ENCODE data around the gene CFAP57. TPM values are rescaled to one million over a fixed set of nuclear protein-coding genes. Genes with fewer than 3 reads are reported as not detected.

The CFAP57 gene
- not detected for total RNA-seq

- TF ChIP-seq POLR2A (IDR thresholded peaks at IDR 0.05) (no peak), POLR2AphosphoS5 (IDR thresholded peaks at IDR 0.05; ENCODE audit: insufficient read depth in 1 of 2, low read depth in 1 of 2) (peak in 1 of 2 donors; percentile 73)
- intact Hi-C loops (cut with DNase I): no loop called here
- Histone ChIP-seq H3K27ac (no peak within 1 kb of the TSS), H3K9me3 (no peaks in the 10 kb centered on the region), H3K4me1 (peaks cover 23% of the 10 kb centered on the region), H3K36me3 (peaks cover 0 to 27% of the 10 kb centered on the region in 2 donors), H3K27me3 (no peaks in the 10 kb centered on the region), H3K4me3 (peak within 1 kb of the TSS; percentile 95 to 96)
- DNase-seq (ENCODE audit: extremely low spot score in 2 of 2): peak in 1 of 2 donors; percentile 95
Observed at GRCh38 chr1:43171876-43172526, at the start of gene CFAP57, which contains the start of gene EBNA1BP2. CFAP57 (plus strand) TSS chr1:43172330; CDS start chr1:43172754, 424 bp downstream. EBNA1BP2 (minus strand) TSS chr1:43172290; CDS start chr1:43172118, 172 bp downstream.

- H3K4me3 ChIP-seq: no peak overlapping the region
- no peaks in the 10 kb centered on the region for H3K36me3 ChIP-seq
- H3K27ac ChIP-seq: no peak overlapping the region
- H3K27me3 ChIP-seq: no peaks in the 10 kb centered on the region
- intact Hi-C loops (cut with DNase I): no loop called here
- DNase-seq (ENCODE audit: extremely low spot score in 2 of 2): no peak
- TF ChIP-seq POLR2A (IDR thresholded peaks at IDR 0.05) (no peak), POLR2AphosphoS5 (IDR thresholded peaks at IDR 0.05; ENCODE audit: insufficient read depth in 1 of 2, low read depth in 1 of 2) (no peak)
- no peaks in the 10 kb centered on the region for H3K9me3 ChIP-seq
- no peaks in the 10 kb centered on the region for H3K4me1 ChIP-seq
Observed at GRCh38 chr1:43123031-43123430, 49.1 kb upstream of the CFAP57 start.

GRCh38 chr1:43128816-43129215 lies 43.3 kb upstream of the CFAP57 start:
- Histone ChIP-seq H3K9me3 (no peaks in the 10 kb centered on the region), H3K27ac (no peak overlapping the region), H3K4me3 (no peak overlapping the region), H3K4me1 (no peaks in the 10 kb centered on the region), H3K27me3 (no peaks in the 10 kb centered on the region), H3K36me3 (no peaks in the 10 kb centered on the region)
- intact Hi-C loops (cut with DNase I): no loop called here
- DNase-seq (ENCODE audit: extremely low spot score in 2 of 2): no peak
- TF ChIP-seq CTCF (IDR thresholded peaks at IDR 0.05): no peak
- TF ChIP-seq POLR2AphosphoS5 (IDR thresholded peaks at IDR 0.05; ENCODE audit: insufficient read depth in 1 of 2, low read depth in 1 of 2): no peak
- no peak for TF ChIP-seq POLR2A (IDR thresholded peaks at IDR 0.05)

GRCh38 chr1:43129426-43129825 lies 42.7 kb upstream of the CFAP57 start:
- H3K27me3 ChIP-seq: no peaks in the 10 kb centered on the region
- no peak for DNase-seq (ENCODE audit: extremely low spot score in 2 of 2)
- intact Hi-C loops (cut with DNase I): no loop called here
- H3K4me3 ChIP-seq: no peak overlapping the region
- H3K36me3 ChIP-seq: no peaks in the 10 kb centered on the region
- no peaks in the 10 kb centered on the region for H3K4me1 ChIP-seq
- H3K9me3 ChIP-seq: no peaks in the 10 kb centered on the region
- no peak overlapping the region for H3K27ac ChIP-seq
- TF ChIP-seq CTCF (IDR thresholded peaks at IDR 0.05) (no peak), POLR2A (IDR thresholded peaks at IDR 0.05) (no peak), POLR2AphosphoS5 (IDR thresholded peaks at IDR 0.05; ENCODE audit: insufficient read depth in 1 of 2, low read depth in 1 of 2) (no peak)

GRCh38 chr1:43134068-43134467 lies 38.1 kb upstream of the CFAP57 start:
- no peak for DNase-seq (ENCODE audit: extremely low spot score in 2 of 2)
- Histone ChIP-seq H3K9me3 (no peaks in the 10 kb centered on the region), H3K36me3 (no peaks in the 10 kb centered on the region), H3K4me3 (no peak overlapping the region), H3K27ac (no peak overlapping the region), H3K27me3 (no peaks in the 10 kb centered on the region), H3K4me1 (peaks cover 11% of the 10 kb centered on the region)
- intact Hi-C loops (cut with DNase I): no loop called here
- TF ChIP-seq POLR2A (IDR thresholded peaks at IDR 0.05) (no peak), CTCF (IDR thresholded peaks at IDR 0.05) (no peak), POLR2AphosphoS5 (IDR thresholded peaks at IDR 0.05; ENCODE audit: insufficient read depth in 1 of 2, low read depth in 1 of 2) (no peak)

GRCh38 chr1:43134640-43135039 lies 37.5 kb upstream of the CFAP57 start:
- no peak for TF ChIP-seq POLR2AphosphoS5 (IDR thresholded peaks at IDR 0.05; ENCODE audit: insufficient read depth in 1 of 2, low read depth in 1 of 2)
- TF ChIP-seq CTCF (IDR thresholded peaks at IDR 0.05): no peak
- TF ChIP-seq POLR2A (IDR thresholded peaks at IDR 0.05): no peak
- intact Hi-C loops (cut with DNase I): no loop called here
- H3K27ac ChIP-seq: no peak overlapping the region

More at GRCh38 chr1:43134640-43135039, 37.5 kb upstream of the CFAP57 start:
- no peak for DNase-seq (ENCODE audit: extremely low spot score in 2 of 2)
- Histone ChIP-seq H3K4me3 (no peak overlapping the region), H3K4me1 (peaks cover 11% of the 10 kb centered on the region), H3K9me3 (no peaks in the 10 kb centered on the region), H3K27me3 (no peaks in the 10 kb centered on the region), H3K36me3 (no peaks in the 10 kb centered on the region)

Measured in vagina (tissue), 2 donors.